Measurements from ENCODE around the gene RPL15.

RPL15 gene

DNA sequence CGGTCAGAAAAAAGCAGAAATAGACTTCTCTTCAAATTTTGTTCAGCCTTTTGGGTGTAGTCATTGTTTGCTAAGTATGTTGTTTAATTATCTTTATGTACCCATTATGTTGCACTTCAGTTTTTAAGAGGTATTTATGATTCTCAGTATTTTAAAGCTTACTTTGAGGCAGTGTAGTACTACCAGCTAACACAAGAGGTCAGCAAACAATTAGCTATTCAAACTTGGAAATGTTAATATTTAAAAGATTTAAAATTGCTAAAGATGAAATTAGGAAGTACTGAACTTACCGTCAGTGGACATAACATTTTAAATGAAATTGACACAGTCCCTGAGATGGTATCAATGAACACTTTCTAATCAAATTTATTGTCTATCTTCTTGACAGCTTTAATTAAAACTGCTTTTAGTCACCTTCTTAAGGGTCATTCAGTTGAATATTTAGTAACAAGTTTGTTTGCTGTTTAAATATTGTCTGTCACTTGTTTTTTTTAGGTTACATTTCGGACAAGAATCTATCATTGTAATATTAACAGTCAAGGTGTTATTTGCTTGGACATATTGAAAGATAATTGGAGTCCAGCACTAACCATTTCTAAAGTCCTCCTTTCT, 28.2 kb upstream of the RPL15 start:
- TF ChIP-seq, protein P1, sequence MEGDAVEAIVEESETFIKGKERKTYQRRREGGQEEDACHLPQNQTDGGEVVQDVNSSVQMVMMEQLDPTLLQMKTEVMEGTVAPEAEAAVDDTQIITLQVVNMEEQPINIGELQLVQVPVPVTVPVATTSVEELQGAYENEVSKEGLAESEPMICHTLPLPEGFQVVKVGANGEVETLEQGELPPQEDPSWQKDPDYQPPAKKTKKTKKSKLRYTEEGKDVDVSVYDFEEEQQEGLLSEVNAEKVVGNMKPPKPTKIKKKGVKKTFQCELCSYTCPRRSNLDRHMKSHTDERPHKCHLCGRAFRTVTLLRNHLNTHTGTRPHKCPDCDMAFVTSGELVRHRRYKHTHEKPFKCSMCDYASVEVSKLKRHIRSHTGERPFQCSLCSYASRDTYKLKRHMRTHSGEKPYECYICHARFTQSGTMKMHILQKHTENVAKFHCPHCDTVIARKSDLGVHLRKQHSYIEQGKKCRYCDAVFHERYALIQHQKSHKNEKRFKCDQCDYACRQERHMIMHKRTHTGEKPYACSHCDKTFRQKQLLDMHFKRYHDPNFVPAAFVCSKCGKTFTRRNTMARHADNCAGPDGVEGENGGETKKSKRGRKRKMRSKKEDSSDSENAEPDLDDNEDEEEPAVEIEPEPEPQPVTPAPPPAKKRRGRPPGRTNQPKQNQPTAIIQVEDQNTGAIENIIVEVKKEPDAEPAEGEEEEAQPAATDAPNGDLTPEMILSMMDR (IDR thresholded peaks at IDR 0.05; ENCODE audit: control extremely low read depth, extremely low read depth, low read depth, missing control alignments) = peak; percentile 59
- ChIA-PET CTCF (interaction anchor here (0.9 to 4.3 kb wide), 25 partner anchors 9 to 349 kb away, joined by 3 to 33 read pairs (median 6); no protein-coding TSS in a partner anchor), POLR2A (interaction anchor here (0.9 kb wide), 1 partner anchor 28 kb away, joined by 5 read pairs; the partner anchor contains the start of genes NKIRAS1 and RPL15)
- DNase-seq (ENCODE audit: extremely low spot score) = no peak

DNA sequence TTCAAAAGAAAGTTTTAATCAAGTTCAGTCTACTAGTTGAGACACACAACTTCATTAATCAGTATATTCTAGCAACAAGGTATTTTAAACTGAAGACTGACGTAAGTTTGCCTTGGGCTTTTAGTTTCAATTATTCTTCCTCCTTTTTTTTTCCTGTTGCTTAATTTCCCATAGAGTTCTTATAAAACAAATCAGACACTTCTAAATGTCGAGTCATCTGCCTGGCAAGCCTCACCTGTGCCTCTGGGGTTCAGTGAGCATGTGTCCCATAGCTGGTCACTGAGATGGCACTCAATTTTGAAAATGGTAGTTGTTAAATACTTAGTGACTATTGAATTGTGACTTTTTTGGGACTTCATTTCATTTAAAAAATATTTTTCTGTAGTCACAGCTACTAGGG, 27.5 kb upstream of the RPL15 start:
- POLR2A ChIA-PET = no interaction called here
- DNase-seq (ENCODE audit: extremely low spot score) = no peak
- TF ChIP-seq, protein P1 (IDR thresholded peaks at IDR 0.05; ENCODE audit: control extremely low read depth, extremely low read depth, low read depth, missing control alignments) = no peak
- CTCF ChIA-PET = interaction anchor here (0.9 to 4.3 kb wide), 15 partner anchors 10 to 347 kb away, joined by 3 to 33 read pairs (median 7); partner anchors contain the start of genes NKIRAS1 and RPL15

DNA sequence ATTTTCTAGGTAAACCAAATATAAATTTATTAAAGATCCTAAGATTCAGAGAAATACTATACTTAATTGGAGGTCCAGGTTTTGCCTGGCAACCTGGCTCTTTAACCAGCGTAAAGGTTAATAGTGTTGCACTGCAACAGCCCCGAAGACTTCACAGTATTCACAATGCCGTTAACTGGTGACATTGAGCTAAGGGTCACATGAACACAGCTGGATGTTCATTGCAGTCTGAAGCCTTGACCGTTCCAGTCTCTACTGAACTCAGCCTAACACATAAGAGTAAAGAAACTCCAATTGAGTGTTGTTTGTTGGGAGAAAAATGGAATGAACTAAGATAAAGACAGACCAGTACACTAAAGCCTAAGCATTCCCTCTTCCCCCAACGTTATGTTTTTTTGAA, 27.0 kb upstream of the RPL15 start:
- ChIA-PET POLR2A (no interaction called here), CTCF (interaction anchor here (0.9 to 4.3 kb wide), 8 partner anchors 10 to 347 kb away, joined by 3 to 33 read pairs (median 8); partner anchors contain the start of genes NKIRAS1 and RPL15)
- no peak for DNase-seq (ENCODE audit: extremely low spot score)
- TF ChIP-seq, protein P1 (IDR thresholded peaks at IDR 0.05; ENCODE audit: control extremely low read depth, extremely low read depth, low read depth, missing control alignments) = no peak

DNA sequence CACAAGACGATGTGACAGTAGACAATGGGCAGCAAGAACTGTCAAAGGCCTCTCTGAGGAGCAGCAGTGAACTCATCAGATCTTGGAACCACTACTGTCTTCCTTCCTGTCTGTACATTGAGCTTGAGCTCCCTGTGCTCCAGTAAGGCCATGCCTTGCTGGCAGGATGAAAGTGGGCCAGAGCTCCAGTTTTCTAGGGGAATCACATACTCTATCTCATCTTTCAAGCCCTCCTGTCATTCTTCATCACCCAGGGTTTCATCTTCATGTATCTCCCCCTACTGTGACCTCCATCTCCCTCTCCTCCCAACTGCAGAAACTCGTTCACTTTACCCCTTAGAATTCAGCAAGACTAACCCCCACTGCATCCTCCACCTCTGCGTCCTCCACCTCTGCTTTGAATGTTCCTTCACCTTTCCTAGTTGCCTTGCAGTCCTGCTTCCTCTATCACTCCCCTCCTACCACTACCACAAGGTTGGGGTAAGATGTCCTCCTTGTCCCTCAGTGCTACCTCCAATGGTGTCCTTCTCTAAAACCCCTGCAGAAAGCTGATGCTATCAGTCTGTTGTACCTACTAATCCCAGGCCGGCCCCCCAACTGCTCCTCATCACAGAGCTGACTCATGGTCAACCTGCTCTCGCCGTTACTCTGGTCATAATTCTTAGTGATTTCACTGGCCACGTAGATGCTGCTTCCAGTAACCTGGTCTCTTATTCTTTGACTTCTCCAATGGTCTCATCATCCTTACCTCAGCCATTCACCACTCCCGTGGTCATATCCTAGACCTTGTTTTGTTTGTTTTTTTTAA, 22.5 kb upstream of the RPL15 start:
- POLR2A ChIA-PET = interaction anchor here (0.9 kb wide), 1 partner anchor 22 kb away, joined by 3 read pairs; the partner anchor contains the start of genes NKIRAS1 and RPL15

DNA sequence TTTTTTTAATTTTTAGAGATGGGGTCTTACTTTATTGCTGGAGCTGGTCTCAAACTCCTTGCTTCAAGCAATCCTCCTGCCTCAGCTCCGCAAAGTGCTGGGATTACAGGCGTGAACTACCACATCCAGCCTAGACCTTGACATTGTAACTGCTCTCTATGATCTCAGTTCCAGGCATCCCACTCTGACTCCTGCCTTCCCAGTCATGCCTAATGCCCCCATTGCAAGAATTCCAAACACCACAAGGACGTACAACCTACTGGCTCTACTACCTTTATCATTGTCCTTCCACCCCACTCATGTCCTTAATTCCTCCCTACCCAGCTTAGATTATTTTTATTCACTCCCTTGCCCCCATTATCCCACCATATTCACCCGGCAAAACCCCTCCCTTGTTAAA, 21.8 kb upstream of the RPL15 start:
- POLR2A ChIA-PET = interaction anchor here (0.9 kb wide), 1 partner anchor 22 kb away, joined by 3 read pairs; the partner anchor contains the start of genes NKIRAS1 and RPL15
- CTCF ChIA-PET = interaction anchor here (1.0 to 1.8 kb wide), 4 partner anchors 11 to 37 kb away, joined by 3 to 5 read pairs (median 4); no protein-coding TSS in a partner anchor
- no peak for DNase-seq (ENCODE audit: extremely low spot score)
- TF ChIP-seq, protein P1 (IDR thresholded peaks at IDR 0.05; ENCODE audit: control extremely low read depth, extremely low read depth, low read depth, missing control alignments) = no peak

More for the DNA sequence above, 22.5 kb upstream of the RPL15 start:
- TF ChIP-seq, protein P1 (IDR thresholded peaks at IDR 0.05; ENCODE audit: control extremely low read depth, extremely low read depth, low read depth, missing control alignments) = no peak
- DNase-seq (ENCODE audit: extremely low spot score) = no peak
- CTCF ChIA-PET = interaction anchor here (1.0 to 2.2 kb wide), 6 partner anchors 9 to 36 kb away, joined by 3 to 5 read pairs (median 4); no protein-coding TSS in a partner anchor

DNA sequence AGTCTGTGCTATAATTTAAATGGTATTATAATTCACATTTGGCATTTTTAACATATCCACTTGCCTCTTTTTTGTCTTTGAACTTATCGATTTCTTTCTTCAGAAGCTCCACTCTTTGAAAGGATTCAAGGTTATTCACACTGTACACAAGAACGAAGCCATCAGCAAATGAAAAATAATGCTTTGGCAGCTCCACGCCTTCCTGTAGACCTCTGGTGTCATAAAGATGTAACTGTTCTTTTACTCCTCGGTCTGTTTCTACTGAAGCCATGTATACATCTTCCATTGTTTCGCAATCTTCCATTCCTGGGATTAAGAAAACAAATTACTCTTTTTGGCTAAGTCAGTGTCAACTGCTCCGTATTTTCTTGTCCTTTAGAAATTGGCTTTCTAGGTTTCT, 16.2 kb upstream of the RPL15 start:
- ChIA-PET CTCF (interaction anchor here (1.1 to 5.3 kb wide), 2 partner anchors 9 to 12 kb away, joined by 3 to 31 read pairs; no protein-coding TSS in a partner anchor), POLR2A (no interaction called here)
- TF ChIP-seq, protein P1 (IDR thresholded peaks at IDR 0.05; ENCODE audit: control extremely low read depth, extremely low read depth, low read depth, missing control alignments) = no peak
- DNase-seq (ENCODE audit: extremely low spot score) = no peak

Measured in GM10248 (cell line).